Effector memory CD8-positive, alpha-beta T cell (primary cell): ENCODE results near the gene FANK1.
"Not testable (repeated sequence)": the region's sequence is repeated elsewhere in the genome, so short reads cannot be mapped to it uniquely, and the experiment has no call there.

Source experiments
- ATAC-seq: fragments of 150-1000 bp; cut with Tn5 transposase; replicated peaks from 2 replicates; pipeline ENCODE4 v1.10.0; 2021; ENCODE audit warnings: mild to moderate bottlenecking, moderate library complexity
- DNase-seq, 3 experiments: peaks; one replicate each; pipeline ENCODE4 v3.0.0; 2021
- H3K27ac Mint-ChIP-seq, 2 donors: one replicate each; pipeline ENCODE4 v1.8.0; 2022; ENCODE audit warnings: mild to moderate bottlenecking in 2 of 2, mixed read lengths in 2 of 2, moderate library complexity in 2 of 2
- H3K27me3 Mint-ChIP-seq, 2 donors: one replicate each; pipeline ENCODE4 v1.8.0; 2022; ENCODE audit warnings: mixed read lengths in 2 of 2
- H3K36me3 Mint-ChIP-seq: one replicate; pipeline ENCODE4 v1.8.0; 2022; ENCODE audit warnings: mild to moderate bottlenecking, moderate library complexity, mixed read lengths; ENCODE audit not compliant: insufficient read depth
- H3K4me1 Mint-ChIP-seq, 2 donors: one replicate each; pipeline ENCODE4 v1.8.0; 2022; ENCODE audit warnings: low read depth in 2 of 2, mixed read lengths in 2 of 2
- H3K4me3 Mint-ChIP-seq, 2 donors: one replicate each; pipeline ENCODE4 v1.8.0; 2022; ENCODE audit warnings: mild to moderate bottlenecking in 2 of 2, mixed read lengths in 2 of 2, moderate library complexity in 2 of 2
- H3K9me3 Mint-ChIP-seq, 2 donors: one replicate each; pipeline ENCODE4 v1.8.0; 2022; ENCODE audit warnings: mixed read lengths in 2 of 2

The FANK1 gene

DNA sequence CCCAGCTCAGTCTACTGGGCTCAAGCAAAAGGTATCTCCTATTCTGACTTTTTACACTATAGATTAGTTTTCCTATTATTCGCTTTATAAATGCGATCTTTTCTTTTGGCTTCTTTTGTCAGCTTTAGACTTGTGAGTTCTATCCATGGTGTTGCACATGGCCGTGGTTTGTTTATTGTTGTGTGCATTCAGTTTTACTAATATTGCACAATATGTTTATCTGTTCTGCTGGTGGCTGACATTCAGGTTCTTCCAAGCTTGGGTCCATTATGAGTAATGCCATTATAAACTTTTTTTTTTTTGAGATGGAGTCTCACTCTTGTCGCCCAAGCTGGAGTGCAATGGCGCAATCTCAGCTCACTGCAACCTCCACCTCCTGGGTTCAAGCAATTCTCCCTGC is 30.9 kb downstream of the FANK1 start:
- H3K27ac Mint-ChIP-seq, ATAC-seq, H3K9me3 Mint-ChIP-seq, H3K4me3 Mint-ChIP-seq, DNase-seq, H3K27me3 Mint-ChIP-seq, H3K36me3 Mint-ChIP-seq, H3K4me1 Mint-ChIP-seq: not testable (repeated sequence)

DNA sequence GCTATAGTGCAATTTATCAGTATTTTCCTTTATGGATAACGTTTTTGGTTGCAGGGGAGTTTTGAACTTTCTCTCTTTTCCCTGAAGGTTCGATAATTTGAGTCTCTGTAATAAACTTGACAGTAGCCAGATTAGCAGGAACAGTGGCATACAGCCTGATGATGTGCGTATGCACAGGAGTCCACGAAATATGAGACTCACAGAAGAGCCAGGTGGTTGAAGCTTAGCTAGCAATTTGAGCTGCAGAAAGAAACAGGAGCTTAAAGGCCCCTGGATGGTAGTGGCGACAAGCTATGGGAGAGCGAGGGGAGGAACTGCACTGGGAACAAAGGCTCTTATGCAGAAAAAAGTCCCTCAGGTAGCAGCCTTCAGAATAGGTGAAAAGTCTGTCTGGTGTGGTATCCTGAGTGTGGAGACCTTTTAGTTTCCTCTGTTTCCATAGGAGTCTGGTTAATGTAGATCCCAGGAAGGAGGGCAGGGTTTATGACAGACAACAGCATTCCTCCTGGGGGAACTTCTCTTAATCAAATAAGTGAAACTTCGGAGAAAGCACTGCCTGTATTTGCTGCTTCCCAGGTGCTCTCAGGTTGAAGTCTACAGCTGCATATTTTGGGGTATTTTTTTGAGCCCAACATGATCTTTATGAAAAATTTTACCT is 32.7 kb downstream of the FANK1 start:
- H3K36me3 Mint-ChIP-seq: no peaks in the 10 kb centered on the region
- DNase-seq (no peak), ATAC-seq (no peak)
- peaks cover 18 to 19% of the 10 kb centered on the region in 2 donors for H3K27me3 Mint-ChIP-seq
- H3K4me1 Mint-ChIP-seq: no peaks in the 10 kb centered on the region
- H3K27ac Mint-ChIP-seq: no peak overlapping the region
- H3K4me3 Mint-ChIP-seq: no peak overlapping the region
- no peaks in the 10 kb centered on the region for H3K9me3 Mint-ChIP-seq

- Mint-ChIP-seq H3K4me3 (no peak overlapping the region), H3K27me3 (peaks cover 22 to 25% of the 10 kb centered on the region in 2 donors), H3K27ac (no peak overlapping the region), H3K9me3 (no peaks in the 10 kb centered on the region), H3K36me3 (no peaks in the 10 kb centered on the region), H3K4me1 (no peaks in the 10 kb centered on the region)
- DNase-seq (no peak), ATAC-seq (no peak)
These were observed 33.3 kb downstream of the FANK1 start for GRCh38 chr10:125929618-125930017.

DNA sequence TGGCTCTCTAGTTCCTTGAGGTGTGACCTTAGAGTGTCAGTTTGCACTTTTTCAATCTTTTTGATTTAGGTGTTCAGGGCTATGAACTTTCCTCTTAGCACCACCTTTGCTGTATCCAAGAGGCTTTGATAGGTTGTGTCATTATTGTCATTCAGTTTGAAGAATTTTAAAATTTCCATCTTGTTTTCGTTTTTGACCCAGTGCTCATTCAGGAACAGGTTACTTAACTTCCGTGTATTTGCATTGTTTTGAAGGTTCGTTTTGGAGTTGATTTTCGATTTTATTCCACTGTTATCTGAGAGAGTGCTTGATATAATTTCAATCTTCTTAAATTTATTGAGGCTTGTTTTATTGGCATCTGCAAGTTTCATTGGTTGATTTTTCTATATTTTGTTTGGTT is 37.3 kb downstream of the FANK1 start:
- H3K27me3 Mint-ChIP-seq: peaks cover 31 to 53% of the 10 kb centered on the region in 2 donors
- H3K36me3 Mint-ChIP-seq: no peaks in the 10 kb centered on the region
- no peaks in the 10 kb centered on the region for H3K9me3 Mint-ChIP-seq
- no peak overlapping the region for H3K27ac Mint-ChIP-seq
- DNase-seq (no peak), ATAC-seq (no peak)
- no peaks in the 10 kb centered on the region for H3K4me1 Mint-ChIP-seq
- H3K4me3 Mint-ChIP-seq: no peak overlapping the region

DNA sequence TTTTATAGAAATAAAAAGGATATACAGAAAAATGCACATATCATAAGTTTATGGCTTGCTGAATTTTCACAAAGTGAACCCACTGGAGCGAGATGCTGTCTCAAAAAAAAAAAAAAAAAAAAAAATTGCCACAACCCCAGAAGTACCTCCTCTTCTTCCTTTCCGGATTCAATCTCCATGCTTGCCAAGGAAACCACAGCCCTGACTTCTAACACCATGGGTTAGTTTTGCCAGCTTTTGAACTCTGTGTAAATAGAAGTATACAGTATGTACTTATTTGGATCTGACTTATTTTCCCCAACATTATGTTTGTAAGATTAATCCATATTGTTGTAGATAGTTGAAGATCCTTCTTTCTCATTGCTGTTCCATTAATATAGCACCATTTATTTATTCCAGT is 40.0 kb downstream of the FANK1 start:
- Mint-ChIP-seq H3K4me3 (no peak overlapping the region), H3K9me3 (no peaks in the 10 kb centered on the region)

DNA sequence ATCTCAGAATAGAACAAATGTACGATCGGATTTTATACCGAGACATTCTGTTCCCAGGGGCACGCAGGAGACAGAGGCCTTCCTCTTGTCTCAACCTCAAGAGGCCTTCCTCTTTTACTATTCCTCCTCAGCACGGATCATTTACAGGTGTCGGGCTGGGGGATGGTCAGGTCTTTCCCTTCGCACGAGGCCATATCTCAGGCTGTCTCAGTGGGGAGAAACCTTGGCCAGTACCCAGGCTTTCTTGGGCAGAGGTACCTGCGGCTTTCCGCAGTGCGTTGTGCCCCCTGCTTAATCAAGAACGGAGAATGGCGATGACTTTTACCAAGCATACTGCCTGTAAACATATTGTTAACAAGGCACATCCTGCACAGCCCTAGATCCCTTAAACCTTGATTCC is 44.2 kb downstream of the FANK1 start:
- H3K9me3 Mint-ChIP-seq: no peaks in the 10 kb centered on the region
- ATAC-seq (no peak), DNase-seq (no peak)
- no peaks in the 10 kb centered on the region for H3K4me1 Mint-ChIP-seq
- peaks cover 18 to 49% of the 10 kb centered on the region in 2 donors for H3K27me3 Mint-ChIP-seq
- H3K27ac Mint-ChIP-seq: no peak overlapping the region
- no peaks in the 10 kb centered on the region for H3K36me3 Mint-ChIP-seq
- no peak overlapping the region for H3K4me3 Mint-ChIP-seq

More for the DNA sequence above, 40.0 kb downstream of the FANK1 start:
- Mint-ChIP-seq H3K4me1 (no peaks in the 10 kb centered on the region), H3K36me3 (no peaks in the 10 kb centered on the region), H3K27ac (no peak overlapping the region), H3K27me3 (peaks cover 38 to 65% of the 10 kb centered on the region in 2 donors)
- ATAC-seq (no peak), DNase-seq (no peak)

DNA sequence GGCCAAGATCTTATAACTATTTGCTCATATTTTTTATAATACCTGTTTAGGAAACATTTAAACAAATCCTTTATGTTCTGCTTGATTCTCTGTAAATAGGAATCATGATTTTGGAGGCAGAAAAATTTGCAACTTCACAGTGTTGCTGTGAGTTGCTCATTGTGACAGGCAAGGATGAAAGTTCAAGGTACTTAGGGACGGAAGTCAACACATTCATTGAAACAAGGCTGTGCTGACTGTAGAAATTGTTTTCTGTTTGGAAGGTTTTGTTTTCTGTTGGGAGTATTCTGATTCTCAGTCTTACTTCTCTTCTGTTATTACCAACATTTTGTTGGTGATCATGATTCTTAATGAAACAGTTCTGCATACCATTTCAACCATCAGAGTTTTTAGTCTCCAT is 54.9 kb downstream of the FANK1 start:
- H3K27ac Mint-ChIP-seq: no peak overlapping the region
- peaks cover 4 to 6% of the 10 kb centered on the region in 2 donors for H3K9me3 Mint-ChIP-seq
- no peak overlapping the region for H3K4me3 Mint-ChIP-seq
- no peaks in the 10 kb centered on the region for H3K4me1 Mint-ChIP-seq
- H3K27me3 Mint-ChIP-seq: no peaks in the 10 kb centered on the region
- no peak for DNase-seq
- ATAC-seq: no peak
- no peaks in the 10 kb centered on the region for H3K36me3 Mint-ChIP-seq

- Mint-ChIP-seq H3K9me3 (peaks cover 5 to 6% of the 10 kb centered on the region in 2 donors), H3K27ac (no peak overlapping the region), H3K4me1 (no peaks in the 10 kb centered on the region), H3K36me3 (no peaks in the 10 kb centered on the region), H3K4me3 (no peak overlapping the region), H3K27me3 (no peaks in the 10 kb centered on the region)
- ATAC-seq: no peak
- DNase-seq: no peak
These were observed 57.5 kb downstream of the FANK1 start for GRCh38 chr10:125953778-125954385.

GRCh38 chr10:125955766-125956165 is 59.4 kb downstream of the FANK1 start:
- no peaks in the 10 kb centered on the region for H3K27me3 Mint-ChIP-seq
- no peaks in the 10 kb centered on the region for H3K4me1 Mint-ChIP-seq
- no peak for ATAC-seq
- H3K9me3 Mint-ChIP-seq: peaks cover 5 to 6% of the 10 kb centered on the region in 2 donors
- H3K36me3 Mint-ChIP-seq: no peaks in the 10 kb centered on the region
- DNase-seq: no peak
- H3K27ac Mint-ChIP-seq: no peak overlapping the region
- no peak overlapping the region for H3K4me3 Mint-ChIP-seq

- Mint-ChIP-seq H3K9me3 (peaks cover 0 to 1% of the 10 kb centered on the region in 2 donors), H3K4me3 (no peak overlapping the region), H3K4me1 (no peaks in the 10 kb centered on the region), H3K27me3 (peaks cover 0 to 5% of the 10 kb centered on the region in 2 donors), H3K27ac (no peak overlapping the region), H3K36me3 (no peaks in the 10 kb centered on the region)
- ATAC-seq: no peak
- DNase-seq: no peak
These were observed 65.4 kb downstream of the FANK1 start for GRCh38 chr10:125961743-125962142.

DNA sequence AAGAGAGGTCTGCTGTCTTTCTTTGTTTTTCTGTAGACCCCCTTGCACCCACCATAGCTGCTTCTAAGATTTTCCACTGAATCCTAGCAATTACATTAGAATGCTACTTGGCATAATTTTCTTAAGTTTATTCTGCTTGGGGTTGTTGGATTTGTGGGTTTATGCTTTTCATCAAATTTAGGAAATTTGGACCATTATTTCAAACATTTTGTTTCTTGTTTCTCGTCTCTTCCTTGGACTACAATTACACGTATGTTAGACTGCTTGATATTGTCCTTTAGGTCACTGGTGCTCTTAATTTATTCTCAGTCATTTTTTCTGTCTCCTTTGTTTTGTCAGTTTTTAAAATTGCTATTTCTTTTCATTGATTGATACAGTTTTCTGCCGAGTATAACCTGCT is 65.8 kb downstream of the FANK1 start:
- ATAC-seq (no peak), DNase-seq (no peak)
- Mint-ChIP-seq H3K9me3 (no peaks in the 10 kb centered on the region), H3K36me3 (no peaks in the 10 kb centered on the region), H3K27me3 (peaks cover 0 to 5% of the 10 kb centered on the region in 2 donors), H3K4me3 (no peak overlapping the region), H3K4me1 (no peaks in the 10 kb centered on the region), H3K27ac (no peak overlapping the region)

DNA sequence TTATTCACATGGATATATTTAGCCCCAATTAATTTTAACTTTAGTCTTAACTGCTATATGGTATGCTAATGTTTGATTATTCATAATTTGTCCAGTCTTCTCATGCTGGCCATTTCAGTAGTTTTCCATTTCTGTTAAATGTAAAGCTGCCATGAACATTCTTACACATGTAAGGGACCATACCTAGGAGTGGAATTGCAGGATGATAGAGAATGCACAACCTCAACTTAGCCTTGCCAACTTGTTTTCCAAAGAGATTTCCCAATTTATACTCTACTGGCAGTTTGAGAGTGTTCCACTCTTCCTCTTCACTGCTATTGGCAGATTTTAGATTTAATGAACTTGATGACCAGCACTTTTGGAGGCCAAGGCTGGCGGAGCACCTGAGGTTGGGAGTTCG is 68.2 kb downstream of the FANK1 start:
- Mint-ChIP-seq H3K9me3 (no peaks in the 10 kb centered on the region), H3K4me3 (no peak overlapping the region), H3K36me3 (no peaks in the 10 kb centered on the region), H3K27ac (no peak overlapping the region), H3K27me3 (peaks cover 0 to 5% of the 10 kb centered on the region in 2 donors), H3K4me1 (no peaks in the 10 kb centered on the region)
- ATAC-seq (no peak), DNase-seq (no peak)

- DNase-seq (no peak), ATAC-seq (no peak)
- H3K36me3 Mint-ChIP-seq: no peaks in the 10 kb centered on the region
- no peaks in the 10 kb centered on the region for H3K9me3 Mint-ChIP-seq
- no peaks in the 10 kb centered on the region for H3K4me1 Mint-ChIP-seq
- no peak overlapping the region for H3K4me3 Mint-ChIP-seq
- peaks cover 0 to 5% of the 10 kb centered on the region in 2 donors for H3K27me3 Mint-ChIP-seq
- no peak overlapping the region for H3K27ac Mint-ChIP-seq
These were observed 71.2 kb downstream of the FANK1 start for GRCh38 chr10:125967533-125967932.

- not testable (repeated sequence) for H3K9me3 Mint-ChIP-seq, DNase-seq, H3K27me3 Mint-ChIP-seq, H3K4me3 Mint-ChIP-seq, H3K4me1 Mint-ChIP-seq, H3K36me3 Mint-ChIP-seq, ATAC-seq, H3K27ac Mint-ChIP-seq
These were observed 73.8 kb downstream of the FANK1 start for GRCh38 chr10:125970077-125970630.
